IMR-90 (cell line): ENCODE data around the gene PTPRN2. TPM values are rescaled to one million over a fixed set of nuclear protein-coding genes. Genes with fewer than 3 reads are reported as not detected.

Experiments used
- ATAC-seq: fragments of 200-7000 bp; cut with Tn5 transposase; 2 replicates; pipeline ENCODE4 v1.9.1; 2020; ENCODE audit warnings: low read depth, mild to moderate bottlenecking, moderate library complexity
- BruUV-seq: library from RNA; stranded (reverse); fragments of 400-500 nt; replicated peaks from 2 replicates; lab custom pipeline; 2021; lab: Mats Ljungman, UMichigan
- CTCF ChIA-PET: fragments of 300-600 bp; formaldehyde crosslinking; extraction: SDS; loops from one replicate; lab custom pipeline; 2021; ENCODE audit warnings: antibody characterized with exemption; lab: Yijun Ruan, JAX
- POLR2A ChIA-PET: fragments of 300-600 bp; sonication (Branson Sonifier 250); formaldehyde crosslinking; loops from one replicate; lab custom pipeline; 2022; ENCODE audit warnings: antibody characterized with exemption; ENCODE audit not compliant: unreplicated experiment; lab: Charles Lee
- DNase-seq: peaks from one replicate; pipeline ENCODE4 v3.0.0; 2013
- H2AFZ ChIP-seq: replicated peaks from 2 replicates; pipeline ENCODE3; 2013; ENCODE audit warnings: low read length, mild to moderate bottlenecking; ENCODE audit not compliant: poor library complexity
- H2AK5ac ChIP-seq: 2 replicates; pipeline ENCODE4 v1.6.1; 2013; ENCODE audit warnings: low read depth, low read length, inconsistent platforms
- H2AK9ac ChIP-seq: replicated peaks from 2 replicates; pipeline ENCODE3; 2013; ENCODE audit warnings: mild to moderate bottlenecking, low read depth, low read length, moderate library complexity; ENCODE audit not compliant: poor library complexity
- H2BK120ac ChIP-seq: 2 replicates; pipeline ENCODE4 v1.6.1; 2013; ENCODE audit warnings: low read depth, low read length, inconsistent platforms
- H2BK15ac ChIP-seq: 3 replicates; pipeline ENCODE4 v1.6.1; 2013; ENCODE audit warnings: low read depth, low read length, inconsistent platforms
- H2BK20ac ChIP-seq: 2 replicates; pipeline ENCODE4 v1.6.1; 2013; ENCODE audit warnings: low read depth, mild to moderate bottlenecking, inconsistent platforms, low read length, moderate library complexity
- H2BK5ac ChIP-seq: 2 replicates; pipeline ENCODE4 v1.6.1; 2013; ENCODE audit warnings: mild to moderate bottlenecking, low read depth, low read length, inconsistent platforms; ENCODE audit not compliant: poor library complexity, severe bottlenecking
- H3K14ac ChIP-seq: replicated peaks from 2 replicates; pipeline ENCODE4 v1.6.1; 2013; ENCODE audit warnings: low read depth, low read length, inconsistent platforms
- H3K18ac ChIP-seq: 2 replicates; pipeline ENCODE4 v1.6.1; 2013; ENCODE audit warnings: low read depth, low read length, control low read depth
- H3K23ac ChIP-seq: 2 replicates; pipeline ENCODE4 v1.6.1; 2013; ENCODE audit warnings: low read depth, low read length, inconsistent platforms
- H3K27ac ChIP-seq: 2 replicates; pipeline ENCODE4 v1.5.1; 2013; ENCODE audit warnings: mild to moderate bottlenecking, control low read depth, low read length; ENCODE audit not compliant: insufficient read depth
- H3K27me3 ChIP-seq: 2 replicates; pipeline ENCODE4 v1.6.1; 2013; ENCODE audit warnings: low read length; ENCODE audit not compliant: control insufficient read depth, insufficient read depth
- H3K36me3 ChIP-seq: 2 replicates; pipeline ENCODE4 v1.6.1; 2013; ENCODE audit warnings: low read length, mixed read lengths; ENCODE audit not compliant: control insufficient read depth, insufficient read depth
- H3K4ac ChIP-seq: 2 replicates; pipeline ENCODE4 v1.6.1; 2013; ENCODE audit warnings: low read depth, low read length, inconsistent platforms
- H3K4me1 ChIP-seq: 2 replicates; pipeline ENCODE4 v1.6.1; 2013; ENCODE audit warnings: low read length, mixed read lengths; ENCODE audit not compliant: control insufficient read depth, insufficient read depth
- H3K4me2 ChIP-seq: 2 replicates; pipeline ENCODE4 v1.6.1; 2013; ENCODE audit warnings: low read depth, mild to moderate bottlenecking, control low read depth, low read length, moderate library complexity
- H3K4me3 ChIP-seq: 2 replicates; pipeline ENCODE4 v1.5.1; 2013; ENCODE audit warnings: low read depth, mild to moderate bottlenecking, control low read depth, low read length, moderate library complexity; ENCODE audit not compliant: insufficient read depth
- H3K56ac ChIP-seq: 2 replicates; pipeline ENCODE4 v1.6.1; 2013; ENCODE audit warnings: low read length, inconsistent platforms; ENCODE audit not compliant: insufficient read depth; ENCODE audit errors: extremely low read depth
- H3K79me1 ChIP-seq, 2 experiments: 2 replicates each; pipeline ENCODE4 v1.6.1; 2013; ENCODE audit warnings: low read length in 2 of 2, inconsistent platforms in 1 of 2, low read depth in 1 of 2
- H3K9ac ChIP-seq: 2 replicates; pipeline ENCODE4 v1.6.1; 2013; ENCODE audit warnings: low read depth, low read length, control low read depth
- H3K9me1 ChIP-seq: 2 replicates; pipeline ENCODE4 v1.6.1; 2013; ENCODE audit warnings: low read length, inconsistent platforms; ENCODE audit not compliant: insufficient read depth
- H3K9me3 ChIP-seq: 2 replicates; pipeline ENCODE4 v1.6.1; 2013; ENCODE audit warnings: low read length; ENCODE audit not compliant: control insufficient read depth, insufficient read depth
- H4K20me1 ChIP-seq: 2 replicates; pipeline ENCODE4 v1.6.1; 2013; ENCODE audit warnings: low read length, inconsistent platforms; ENCODE audit not compliant: insufficient read depth
- H4K5ac ChIP-seq: 2 replicates; pipeline ENCODE4 v1.6.1; 2013; ENCODE audit warnings: mild to moderate bottlenecking, low read depth, low read length, control low read depth
- H4K8ac ChIP-seq, 2 experiments: 2 replicates each; pipeline ENCODE4 v1.6.1; 2013; ENCODE audit warnings: low read depth in 2 of 2, low read length in 2 of 2, control low read depth in 1 of 2, inconsistent platforms in 1 of 2
- H4K91ac ChIP-seq: 2 replicates; pipeline ENCODE4 v1.6.1; 2013; ENCODE audit warnings: low read depth, low read length, inconsistent platforms; ENCODE audit not compliant: insufficient read depth
- BHLHE40 ChIP-seq: fragments of 150-350 bp; IDR thresholded peaks from 2 replicates; pipeline ENCODE4 v1.6.1; 2016; ENCODE audit warnings: mild to moderate bottlenecking, low read depth, low read length
- CEBPB ChIP-seq: IDR thresholded peaks from 2 replicates; pipeline ENCODE4 v1.6.1; 2012; ENCODE audit warnings: low read depth, low read length, improper control_type of control experiment
- FOS ChIP-seq: fragments of 150-350 bp; IDR thresholded peaks from 2 replicates; pipeline ENCODE4 v1.6.1; 2016; ENCODE audit warnings: low read depth, low read length
- MAFK ChIP-seq: IDR thresholded peaks from 2 replicates; pipeline ENCODE4 v1.6.1; 2012; ENCODE audit warnings: low read depth, low read length, improper control_type of control experiment
- MXI1 ChIP-seq: IDR thresholded peaks from 2 replicates; pipeline ENCODE4 v1.6.1; 2012; ENCODE audit warnings: low read depth, mild to moderate bottlenecking, low read length, moderate library complexity, borderline replicate concordance
- NFE2L2 ChIP-seq: fragments of 150-350 bp; IDR thresholded peaks from 2 replicates; pipeline ENCODE4 v1.6.1; 2016; ENCODE audit warnings: low read depth, mild to moderate bottlenecking, low read length
- POLR2A ChIP-seq: IDR thresholded peaks from 2 replicates; pipeline ENCODE4 v1.6.1; 2012; ENCODE audit warnings: mild to moderate bottlenecking, low read depth, low read length
- RAD21 ChIP-seq: IDR thresholded peaks from 2 replicates; pipeline ENCODE4 v1.6.1; 2012; ENCODE audit warnings: low read length, improper control_type of control experiment
- RFX5 ChIP-seq: IDR thresholded peaks from 2 replicates; pipeline ENCODE4 v1.8.0; 2012; ENCODE audit warnings: low read depth, mild to moderate bottlenecking, low read length, moderate library complexity
- SMC3 ChIP-seq: fragments of 150-350 bp; IDR thresholded peaks from 2 replicates; pipeline ENCODE4 v1.6.1; 2016; ENCODE audit warnings: low read depth, mild to moderate bottlenecking, antibody characterized with exemption, low read length, moderate library complexity
- WGBS, 2 experiments: methylation state at CpG; one replicate each; pipeline versions ENCODE4 v1.1.5 to v1.1.7; 2013; ENCODE audit warnings: missing lambda C conversion rate in 2 of 2; ENCODE audit not compliant: insufficient read length in 1 of 2; ENCODE audit errors: extremely low coverage in 2 of 2; 5-methylcytosine and 5-hydroxymethylcytosine counted together
- dilution Hi-C: fragments of 300-500 bp; cut with HindIII; formaldehyde crosslinking; loops from one replicate; pipeline ENCODE4 v1.14.3; 2018; ENCODE audit warnings: low sequenced_read_pairs; ENCODE audit not compliant: unreplicated experiment
- in situ Hi-C: fragments of 300-500 bp; cut with MboI; formaldehyde crosslinking; loops from 3 replicates; pipeline ENCODE4 v1.14.3; 2019; ENCODE audit warnings: low sequenced_read_pairs, inconsistent platforms, mixed read lengths
- intact Hi-C: fragments of 100-400 bp; cut with micrococcal nuclease; formaldehyde crosslinking; loops from 2 replicates; pipeline ENCODE4 v1.10.0; 2022
- polyA plus RNA-seq, 3 experiments: library from polyadenylated mRNA; depleted of rRNA; stranded (reverse); fragments of >200 nt; gene quantifications; 2 replicates each; pipeline ENCODE4 v1.2.3, GENCODE V29; 2012; ENCODE audit warnings: low replicate concordance in 1 of 3
- total RNA-seq: library from RNA; depleted of rRNA; stranded (reverse); fragments of >200 nt; gene quantifications from 2 replicates; pipeline ENCODE4 v1.2.3, GENCODE V29; 2012
- TF ChIP-seq, protein P1 (sequence below): fragments of 150-350 bp; IDR thresholded peaks from 2 replicates; pipeline ENCODE4 v1.6.1; 2016; ENCODE audit warnings: low read depth, mild to moderate bottlenecking, low read length, moderate library complexity, borderline replicate concordance
- TF ChIP-seq, protein P2 (sequence below): fragments of 150-350 bp; IDR thresholded peaks from 2 replicates; pipeline ENCODE4 v1.6.1; 2017; ENCODE audit warnings: mild to moderate bottlenecking, antibody characterized with exemption, low read length, low read depth
- TF ChIP-seq, protein P3 (sequence below): conservative IDR thresholded peaks from 2 replicates; pipeline ENCODE4 v1.5.1; 2012; ENCODE audit warnings: mild to moderate bottlenecking, low read depth, low read length, improper control_type of control experiment

The PTPRN2 gene
- total and polyA plus RNA-seq, 2 of the 4 experiments (the other 2 are of a cell fraction) = 0.03 TPM; not detected in 1

DNA sequence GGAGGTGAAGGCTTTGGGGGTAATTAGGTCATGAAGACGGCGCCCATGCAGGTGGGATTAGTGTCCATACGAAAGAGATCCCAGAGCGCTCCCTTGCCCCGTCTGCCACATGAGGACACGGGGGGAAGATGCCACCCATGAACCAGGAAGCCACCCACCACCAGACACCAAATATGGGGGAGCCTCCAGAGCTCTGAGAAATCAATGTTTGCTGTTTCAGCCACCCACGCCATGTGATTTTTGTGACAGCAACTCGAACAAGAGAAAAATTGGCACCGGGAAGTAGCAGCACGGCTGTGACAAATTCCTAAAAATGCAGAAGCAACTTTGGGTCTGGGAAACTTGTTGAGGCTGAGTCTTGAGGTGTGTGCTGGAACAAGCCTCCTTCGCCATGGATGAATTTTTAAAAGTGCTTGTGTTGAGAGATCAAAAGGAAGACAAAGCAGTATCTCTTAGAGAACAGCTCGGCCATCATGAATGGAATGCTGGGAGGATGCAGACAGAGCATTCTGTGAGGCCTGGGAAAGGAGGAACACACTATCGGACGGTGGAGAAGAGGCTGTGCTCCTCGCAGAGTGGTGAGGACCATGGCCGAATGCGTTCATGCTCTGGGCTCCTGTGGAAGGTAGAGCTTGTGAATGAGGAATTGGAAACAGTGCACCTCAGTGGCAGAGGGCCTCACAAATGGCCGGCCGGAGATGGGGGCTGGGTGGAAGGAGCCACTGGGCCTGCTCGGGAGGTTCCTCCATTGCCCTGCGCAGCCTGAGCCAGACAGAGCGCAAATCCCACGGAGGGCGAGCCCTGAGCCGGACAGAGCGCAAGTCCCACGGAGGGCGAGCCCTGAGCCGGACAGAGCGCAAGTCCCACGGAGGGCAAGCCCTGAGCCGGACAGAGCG lies 277.5 kb downstream of the PTPRN2 start (continued):
- no peak for TF ChIP-seq FOS

DNA sequence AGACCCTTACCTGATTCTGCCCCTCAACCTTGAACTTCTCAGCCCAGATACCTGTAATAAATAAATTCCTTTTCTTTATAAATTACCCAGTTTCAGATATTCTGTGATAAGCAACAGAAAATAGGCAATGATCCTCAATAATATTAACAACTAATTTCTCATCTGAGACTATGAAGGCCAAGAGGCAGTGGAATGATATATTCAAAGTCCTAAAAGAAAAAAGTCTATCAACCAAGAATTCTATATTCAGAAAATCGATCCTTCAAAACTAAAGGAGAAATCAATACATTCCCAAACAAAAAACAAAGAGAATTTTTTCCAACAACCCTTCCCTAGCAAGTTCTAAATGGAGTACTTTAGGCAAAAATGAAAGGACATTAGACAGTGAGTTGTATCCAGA lies 279.6 kb downstream of the PTPRN2 start:
- Histone ChIP-seq H2BK120ac (no peak overlapping the region), H2BK20ac (no peak overlapping the region), H2AK9ac (no peak overlapping the region), H3K9me1 (no peaks in the 10 kb centered on the region), H3K27me3 (no peaks in the 10 kb centered on the region), H3K36me3 (no peaks in the 10 kb centered on the region), H4K8ac (no peak overlapping the region), H3K4ac (no peak overlapping the region), H4K20me1 (no peaks in the 10 kb centered on the region), H2BK5ac (no peak overlapping the region), H3K4me2 (no peak overlapping the region), H3K14ac (no peak overlapping the region), H2AK5ac (no peak overlapping the region), H3K18ac (no peak overlapping the region), H3K56ac (no peak overlapping the region), H3K9ac (no peak overlapping the region), H3K79me1 (no peaks in the 10 kb centered on the region), H4K91ac (no peak overlapping the region), H3K4me3 (no peak overlapping the region), H3K9me3 (peaks cover 36% of the 10 kb centered on the region), H3K23ac (no peak overlapping the region), H2AFZ (no peak overlapping the region), H3K27ac (no peak overlapping the region), H2BK15ac (no peak overlapping the region), H4K5ac (no peak overlapping the region), H3K4me1 (no peaks in the 10 kb centered on the region)
- ATAC-seq (no peak), DNase-seq (no peak)
- in situ Hi-C loops = loop anchor here (5.0 kb wide), 1 partner anchor 54 kb away; no protein-coding TSS in a partner anchor
- no CpG with 5 or more reads among the region's 1 CpG for WGBS, 2 experiments
- ChIA-PET CTCF (no interaction called here), POLR2A (no interaction called here)
- intact Hi-C loops = no loop called here
- no TSS peak for BruUV-seq
- dilution Hi-C loops = no loop called here
- TF ChIP-seq BHLHE40 (no peak), RFX5 (no peak), POLR2A (no peak), NFE2L2 (no peak), CEBPB (no peak), SMC3 (no peak), FOS (no peak), MXI1 (no peak), MAFK (no peak), RAD21 (no peak)
- TF ChIP-seq, protein P1, sequence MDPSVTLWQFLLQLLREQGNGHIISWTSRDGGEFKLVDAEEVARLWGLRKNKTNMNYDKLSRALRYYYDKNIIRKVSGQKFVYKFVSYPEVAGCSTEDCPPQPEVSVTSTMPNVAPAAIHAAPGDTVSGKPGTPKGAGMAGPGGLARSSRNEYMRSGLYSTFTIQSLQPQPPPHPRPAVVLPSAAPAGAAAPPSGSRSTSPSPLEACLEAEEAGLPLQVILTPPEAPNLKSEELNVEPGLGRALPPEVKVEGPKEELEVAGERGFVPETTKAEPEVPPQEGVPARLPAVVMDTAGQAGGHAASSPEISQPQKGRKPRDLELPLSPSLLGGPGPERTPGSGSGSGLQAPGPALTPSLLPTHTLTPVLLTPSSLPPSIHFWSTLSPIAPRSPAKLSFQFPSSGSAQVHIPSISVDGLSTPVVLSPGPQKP = no peak
- TF ChIP-seq, protein P2, sequence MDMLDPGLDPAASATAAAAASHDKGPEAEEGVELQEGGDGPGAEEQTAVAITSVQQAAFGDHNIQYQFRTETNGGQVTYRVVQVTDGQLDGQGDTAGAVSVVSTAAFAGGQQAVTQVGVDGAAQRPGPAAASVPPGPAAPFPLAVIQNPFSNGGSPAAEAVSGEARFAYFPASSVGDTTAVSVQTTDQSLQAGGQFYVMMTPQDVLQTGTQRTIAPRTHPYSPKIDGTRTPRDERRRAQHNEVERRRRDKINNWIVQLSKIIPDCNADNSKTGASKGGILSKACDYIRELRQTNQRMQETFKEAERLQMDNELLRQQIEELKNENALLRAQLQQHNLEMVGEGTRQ = no peak
- TF ChIP-seq, protein P3, sequence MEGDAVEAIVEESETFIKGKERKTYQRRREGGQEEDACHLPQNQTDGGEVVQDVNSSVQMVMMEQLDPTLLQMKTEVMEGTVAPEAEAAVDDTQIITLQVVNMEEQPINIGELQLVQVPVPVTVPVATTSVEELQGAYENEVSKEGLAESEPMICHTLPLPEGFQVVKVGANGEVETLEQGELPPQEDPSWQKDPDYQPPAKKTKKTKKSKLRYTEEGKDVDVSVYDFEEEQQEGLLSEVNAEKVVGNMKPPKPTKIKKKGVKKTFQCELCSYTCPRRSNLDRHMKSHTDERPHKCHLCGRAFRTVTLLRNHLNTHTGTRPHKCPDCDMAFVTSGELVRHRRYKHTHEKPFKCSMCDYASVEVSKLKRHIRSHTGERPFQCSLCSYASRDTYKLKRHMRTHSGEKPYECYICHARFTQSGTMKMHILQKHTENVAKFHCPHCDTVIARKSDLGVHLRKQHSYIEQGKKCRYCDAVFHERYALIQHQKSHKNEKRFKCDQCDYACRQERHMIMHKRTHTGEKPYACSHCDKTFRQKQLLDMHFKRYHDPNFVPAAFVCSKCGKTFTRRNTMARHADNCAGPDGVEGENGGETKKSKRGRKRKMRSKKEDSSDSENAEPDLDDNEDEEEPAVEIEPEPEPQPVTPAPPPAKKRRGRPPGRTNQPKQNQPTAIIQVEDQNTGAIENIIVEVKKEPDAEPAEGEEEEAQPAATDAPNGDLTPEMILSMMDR = no peak
